C1 segment of cervical spinal cord (tissue), 14 donors: ENCODE results near the gene FOXRED2.
"Not testable (repeated sequence)": the region's sequence is repeated elsewhere in the genome, so short reads cannot be mapped to it uniquely, and the experiment has no call there.

ENCODE experiments used
- DNase-seq, 14 donors: peaks; one replicate each; lab custom pipeline; 2025; lab: John Stamatoyannopoulos, UW

The FOXRED2 gene

GRCh38 chr22:36506637-36507517 lies at the start of gene FOXRED2:
FOXRED2 (minus strand) TSS chr22:36507040; CDS start chr22:36506422, 618 bp downstream.
- DNase-seq: peak; percentile 38 to 92 (median 78)

- no peak for DNase-seq
Observed at GRCh38 chr22:36554098-36554497, 47.3 kb upstream of the FOXRED2 start.

- no peak for DNase-seq
Observed at GRCh38 chr22:36552289-36552688, 45.4 kb upstream of the FOXRED2 start.

GRCh38 chr22:36550701-36551495 lies 44.1 kb upstream of the FOXRED2 start:
- DNase-seq: no peak

GRCh38 chr22:36549033-36549432 lies 42.2 kb upstream of the FOXRED2 start:
- DNase-seq: no peak

GRCh38 chr22:36548606-36549005 lies 41.8 kb upstream of the FOXRED2 start:
- DNase-seq: no peak

GRCh38 chr22:36546932-36547331 lies 40.1 kb upstream of the FOXRED2 start:
- DNase-seq: no peak

GRCh38 chr22:36546092-36546804 lies 39.4 kb upstream of the FOXRED2 start:
- DNase-seq: peak in 6 of 14 donors; percentile 5 to 26 (median 14)

- no peak for DNase-seq
Observed at GRCh38 chr22:36544107-36544620, 37.3 kb upstream of the FOXRED2 start.

- DNase-seq: no peak
Observed at GRCh38 chr22:36541831-36542411, 35.1 kb upstream of the FOXRED2 start.

GRCh38 chr22:36540867-36541642 lies 34.2 kb upstream of the FOXRED2 start:
- DNase-seq: no peak

GRCh38 chr22:36538529-36538928 lies 31.7 kb upstream of the FOXRED2 start:
- no peak for DNase-seq

GRCh38 chr22:36536717-36537116 lies 29.9 kb upstream of the FOXRED2 start:
- no peak for DNase-seq

GRCh38 chr22:36533320-36533719 lies 26.5 kb upstream of the FOXRED2 start:
- not testable (repeated sequence) for DNase-seq

- DNase-seq: no peak
Observed at GRCh38 chr22:36532466-36532865, 25.6 kb upstream of the FOXRED2 start.

- DNase-seq: peak; percentile 81 to 100 (median 96)
Observed at GRCh38 chr22:36528795-36529751, 22.2 kb upstream of the FOXRED2 start, which contains the start of gene EIF3D. EIF3D (minus strand) TSS chr22:36529166; CDS start chr22:36526121, 3,045 bp downstream.

- DNase-seq: no peak
Observed at GRCh38 chr22:36528341-36528740, 21.5 kb upstream of the FOXRED2 start.

- DNase-seq: no peak
Observed at GRCh38 chr22:36522662-36523061, 15.8 kb upstream of the FOXRED2 start.

GRCh38 chr22:36520423-36520822 lies 13.6 kb upstream of the FOXRED2 start:
- no peak for DNase-seq
